H9 (cell line): ENCODE results near the gene FBLN7. TPM values are rescaled to one million over a fixed set of nuclear protein-coding genes. Genes with fewer than 3 reads are reported as not detected.

Experiments used
- DNase-seq: peaks from one replicate; pipeline ENCODE4 v3.0.0-alpha.2; 2017
- H2AFZ ChIP-seq: one replicate; pipeline ENCODE4 v1.6.1; 2013; ENCODE audit warnings: mild to moderate bottlenecking, low read length, control low read depth, moderate library complexity
- H2AK5ac ChIP-seq: 2 replicates; pipeline ENCODE4 v1.6.1; 2013; ENCODE audit warnings: low read length, control low read depth, mixed read lengths; ENCODE audit not compliant: insufficient read length
- H2BK120ac ChIP-seq: one replicate; pipeline ENCODE4 v1.6.1; 2013; ENCODE audit warnings: low read depth, mild to moderate bottlenecking, low read length, control low read depth, inconsistent platforms; ENCODE audit not compliant: poor library complexity, severe bottlenecking
- H2BK12ac ChIP-seq: 2 replicates; pipeline ENCODE4 v1.6.1; 2013; ENCODE audit warnings: low read length, control low read depth, mixed read lengths, low read depth; ENCODE audit not compliant: insufficient read length
- H2BK15ac ChIP-seq: 2 replicates; pipeline ENCODE4 v1.6.1; 2013; ENCODE audit warnings: low read depth, low read length, control low read depth
- H2BK20ac ChIP-seq: one replicate; pipeline ENCODE4 v1.6.1; 2013; ENCODE audit warnings: low read depth, mild to moderate bottlenecking, low read length, control low read depth, inconsistent platforms; ENCODE audit not compliant: poor library complexity, severe bottlenecking
- H2BK5ac ChIP-seq: 2 replicates; pipeline ENCODE4 v1.6.1; 2013; ENCODE audit warnings: low read length, control low read depth, mixed read lengths; ENCODE audit not compliant: insufficient read length
- H3K14ac ChIP-seq: 2 replicates; pipeline ENCODE4 v1.6.1; 2013; ENCODE audit warnings: low read length, control low read depth; ENCODE audit not compliant: insufficient read depth
- H3K18ac ChIP-seq: 2 replicates; pipeline ENCODE4 v1.6.1; 2013; ENCODE audit warnings: low read depth, mild to moderate bottlenecking, mixed read lengths, low read length, control low read depth; ENCODE audit not compliant: insufficient read length
- H3K23ac ChIP-seq: 2 replicates; pipeline ENCODE4 v1.6.1; 2013; ENCODE audit warnings: low read length, control low read depth, mixed read lengths, low read depth; ENCODE audit not compliant: insufficient read length
- H3K23me2 ChIP-seq: 2 replicates; pipeline ENCODE4 v1.6.1; 2013; ENCODE audit warnings: low read depth, mild to moderate bottlenecking, mixed read lengths, low read length, control low read depth; ENCODE audit not compliant: insufficient read length, poor library complexity, severe bottlenecking
- H3K27ac ChIP-seq: 2 replicates; pipeline ENCODE4 v1.5.1; 2013; ENCODE audit warnings: low read length, control low read depth, mixed read lengths, low read depth; ENCODE audit not compliant: insufficient read length
- H3K27me3 ChIP-seq: 2 replicates; pipeline ENCODE4 v1.6.1; 2013; ENCODE audit warnings: low read length, control low read depth, inconsistent platforms; ENCODE audit not compliant: insufficient read depth
- H3K4ac ChIP-seq: 2 replicates; pipeline ENCODE4 v1.6.1; 2013; ENCODE audit warnings: low read depth, mild to moderate bottlenecking, control low read depth, inconsistent platforms, low read length, moderate library complexity
- H3K4me1 ChIP-seq: 2 replicates; pipeline ENCODE4 v1.6.1; 2013; ENCODE audit warnings: low read length, control low read depth, inconsistent platforms; ENCODE audit not compliant: insufficient read depth
- H3K4me2 ChIP-seq: 2 replicates; pipeline ENCODE4 v1.6.1; 2013; ENCODE audit warnings: low read length, control low read depth, mixed read lengths; ENCODE audit not compliant: insufficient read length, insufficient read depth
- H3K56ac ChIP-seq: 2 replicates; pipeline ENCODE4 v1.6.1; 2013; ENCODE audit warnings: low read depth, mild to moderate bottlenecking, mixed read lengths, low read length, control low read depth; ENCODE audit not compliant: insufficient read length
- H3K79me1 ChIP-seq: 2 replicates; pipeline ENCODE4 v1.6.1; 2013; ENCODE audit warnings: low read depth, mild to moderate bottlenecking, moderate library complexity, low read length, control low read depth, inconsistent platforms; ENCODE audit not compliant: insufficient read depth, poor library complexity, severe bottlenecking
- H3K79me2 ChIP-seq: 2 replicates; pipeline ENCODE4 v1.6.1; 2013; ENCODE audit warnings: low read length, control low read depth, inconsistent platforms; ENCODE audit not compliant: insufficient read depth
- H3K9ac ChIP-seq: 2 replicates; pipeline ENCODE4 v1.6.1; 2013; ENCODE audit warnings: low read length, control low read depth, mixed read lengths; ENCODE audit not compliant: insufficient read length; ENCODE audit errors: extremely low read depth
- H3K9me3 ChIP-seq: one replicate; pipeline ENCODE4 v1.6.1; 2013; ENCODE audit warnings: low read depth, low read length, inconsistent platforms; ENCODE audit not compliant: control insufficient read depth
- H3T11ph ChIP-seq: one replicate; pipeline ENCODE4 v1.6.1; 2013; ENCODE audit warnings: mild to moderate bottlenecking, low read length, control low read depth, inconsistent platforms
- H4K20me1 ChIP-seq: one replicate; pipeline ENCODE4 v1.6.1; 2013; ENCODE audit not compliant: control insufficient read depth, insufficient read length, insufficient read depth
- H4K5ac ChIP-seq: 2 replicates; pipeline ENCODE4 v1.6.1; 2013; ENCODE audit warnings: low read depth, mild to moderate bottlenecking, mixed read lengths, low read length, control low read depth; ENCODE audit not compliant: insufficient read length
- H4K8ac ChIP-seq: replicated peaks from 2 replicates; pipeline ENCODE4 v1.6.1; 2013; ENCODE audit warnings: low read length, control low read depth, mixed read lengths, low read depth; ENCODE audit not compliant: insufficient read length
- H4K91ac ChIP-seq: 2 replicates; pipeline ENCODE4 v1.6.1; 2013; ENCODE audit warnings: low read depth, mild to moderate bottlenecking, moderate library complexity, mixed read lengths, low read length, control low read depth; ENCODE audit not compliant: insufficient read length
- H3K27ac Mint-ChIP-seq, 3 experiments: 2 replicates in 2 of 3; 3 replicates in 1 of 3; pipeline ENCODE4 v1.8.0; 2020 to 2021; ENCODE audit warnings: mixed read lengths in 3 of 3, mild to moderate bottlenecking in 1 of 3, moderate library complexity in 1 of 3
- H3K27me3 Mint-ChIP-seq: 2 replicates; pipeline ENCODE4 v1.8.0; 2021; ENCODE audit warnings: low read depth, mild to moderate bottlenecking, moderate library complexity, mixed read lengths
- H3K36me3 Mint-ChIP-seq, 3 experiments: 2 replicates in 2 of 3; 3 replicates in 1 of 3; pipeline ENCODE4 v1.8.0; 2020 to 2021; ENCODE audit warnings: low read depth in 3 of 3, mixed read lengths in 3 of 3; ENCODE audit not compliant: insufficient read depth in 1 of 3
- H3K4me1 Mint-ChIP-seq, 2 experiments: 2 replicates each; pipeline ENCODE4 v1.8.0; 2020; ENCODE audit warnings: mixed read lengths in 2 of 2
- H3K4me3 Mint-ChIP-seq, 2 experiments: 2 replicates in 1 of 2; 3 replicates in 1 of 2; pipeline ENCODE4 v1.8.0; 2020 to 2021; ENCODE audit warnings: mild to moderate bottlenecking in 2 of 2, mixed read lengths in 2 of 2, moderate library complexity in 1 of 2
- H3K9me3 Mint-ChIP-seq, 2 experiments: 2 replicates in 1 of 2; 3 replicates in 1 of 2; pipeline ENCODE4 v1.8.0; 2020; ENCODE audit warnings: mild to moderate bottlenecking in 2 of 2, mixed read lengths in 2 of 2, moderate library complexity in 1 of 2
- CTCF ChIP-seq: fragments of 200-600 bp; sonication (generic); conservative IDR thresholded peaks from 3 replicates; pipeline ENCODE4 v1.8.0; 2021; ENCODE audit warnings: antibody characterized with exemption, mild to moderate bottlenecking
- WGBS: extraction: QIAGEN DNeasy Blood & Tissue Kit; methylation state at CpG from one replicate; pipeline ENCODE4 v1.1.7; 2013; ENCODE audit warnings: missing lambda C conversion rate, low lambda C conversion rate, mixed read lengths; ENCODE audit not compliant: insufficient read length; ENCODE audit errors: extremely low coverage; 5-methylcytosine and 5-hydroxymethylcytosine counted together
- total RNA-seq: library from RNA; stranded (reverse); gene quantifications from 2 replicates; pipeline ENCODE4 v1.2.1, GENCODE V29; 2021

Gene FBLN7
- total RNA-seq, 1 experiment from 2014 or later: 1.3 TPM

- no peak overlapping the region for H2AK5ac ChIP-seq
- no peak overlapping the region for H3K27ac ChIP-seq
- no peak overlapping the region for H3K18ac ChIP-seq
- DNase-seq: no peak
- no peak overlapping the region for H4K5ac ChIP-seq
- no peak overlapping the region for H2BK12ac ChIP-seq
- H2AFZ ChIP-seq: no peak overlapping the region
- no peak overlapping the region for H3K4me2 ChIP-seq
- no peaks in the 10 kb centered on the region for H3K9me3 ChIP-seq
- H4K91ac ChIP-seq: no peak overlapping the region
- H3K23ac ChIP-seq: no peak overlapping the region
- H3K27me3 ChIP-seq: no peaks in the 10 kb centered on the region
- no peak overlapping the region for H3T11ph ChIP-seq
- no peak overlapping the region for H3K4me3 Mint-ChIP-seq
- no peak for TF ChIP-seq CTCF
- H3K14ac ChIP-seq: no peak overlapping the region
- H3K79me2 ChIP-seq: no peaks in the 10 kb centered on the region
- H3K4me1 Mint-ChIP-seq: no peaks in the 10 kb centered on the region
- H3K27me3 Mint-ChIP-seq: no peaks in the 10 kb centered on the region
- no peak overlapping the region for H3K9ac ChIP-seq
- H4K20me1 ChIP-seq: no peaks in the 10 kb centered on the region
- no peak overlapping the region for H3K4ac ChIP-seq
- no peak overlapping the region for H3K27ac Mint-ChIP-seq
- no CpG with 5 or more reads among the region's 1 CpG for WGBS
- no peaks in the 10 kb centered on the region for H3K4me1 ChIP-seq
- H3K56ac ChIP-seq: no peak overlapping the region
- H2BK120ac ChIP-seq: no peak overlapping the region
- H3K79me1 ChIP-seq: no peaks in the 10 kb centered on the region
- H2BK5ac ChIP-seq: no peak overlapping the region
- H2BK15ac ChIP-seq: no peak overlapping the region
- H4K8ac ChIP-seq: no peak overlapping the region
- H3K9me3 Mint-ChIP-seq: no peaks in the 10 kb centered on the region
- peaks cover 0 to 21% (median 18%) of the 10 kb centered on the region in 3 experiments; a peak in 5 of 7 replicates for H3K36me3 Mint-ChIP-seq
- H2BK20ac ChIP-seq: no peak overlapping the region
- no peaks in the 10 kb centered on the region for H3K23me2 ChIP-seq
These were observed 45.0 kb upstream of the FBLN7 start for GRCh38 chr2:112093216-112093615.
